Esophagus muscularis mucosa (tissue), 4 donors: ENCODE results near the gene NUP205. TPM values are rescaled to one million over a fixed set of nuclear protein-coding genes. Genes with fewer than 3 reads are reported as not detected.

ENCODE experiments used
- DNase-seq: peaks from one replicate; pipeline ENCODE4 v3.0.0-alpha.2; 2017; ENCODE audit errors: extremely low spot score
- H3K27ac ChIP-seq, 4 donors: fragments of 200-600 bp; sonication (generic); replicated peaks in 1 of 4; 1 replicate in 3 of 4; 2 replicates in 1 of 4; pipeline ENCODE4 v1.5.1; 2016 to 2019; ENCODE audit warnings: mild to moderate bottlenecking in 1 of 4
- H3K27me3 ChIP-seq, 4 donors: fragments of 200-600 bp; sonication (generic); one replicate each; pipeline versions ENCODE4 v1.5.1 to v1.6.0; 2016 to 2019
- H3K36me3 ChIP-seq, 4 donors: fragments of 200-600 bp; sonication (generic); one replicate each; pipeline ENCODE4 v1.5.1; 2016 to 2019
- H3K4me1 ChIP-seq, 4 donors: fragments of 200-600 bp; sonication (generic); one replicate each; pipeline ENCODE4 v1.5.1; 2016 to 2019
- H3K4me3 ChIP-seq, 4 donors: fragments of 200-600 bp; sonication (generic); 1 replicate in 2 of 4; 2 replicates in 2 of 4; pipeline ENCODE4 v1.5.1; 2016 to 2019; ENCODE audit warnings: mild to moderate bottlenecking in 4 of 4, moderate library complexity in 1 of 4
- H3K9me3 ChIP-seq, 4 donors: fragments of 200-600 bp; sonication (generic); 1 replicate in 3 of 4; 2 replicates in 1 of 4; pipeline ENCODE4 v1.5.1; 2016 to 2019
- EP300 ChIP-seq: sonication (generic); formaldehyde crosslinking; IDR thresholded peaks from one replicate; pipeline ENCODE4 v1.6.1; 2017; ENCODE audit warnings: antibody characterized with exemption
- POLR2A ChIP-seq: fragments of 450-650 bp; IDR thresholded peaks from one replicate; pipeline ENCODE4 v1.6.1; 2017; ENCODE audit warnings: antibody characterized with exemption, moderate library complexity, mild to moderate bottlenecking, low read depth
- POLR2AphosphoS5 ChIP-seq, 2 donors: sonication (generic); formaldehyde crosslinking; IDR thresholded peaks; one replicate each; pipeline ENCODE4 v1.6.1; 2017; ENCODE audit warnings: antibody characterized with exemption in 2 of 2
- WGBS: methylation state at CpG from one replicate; pipeline ENCODE4 v1.1.5; 2018; 5-methylcytosine and 5-hydroxymethylcytosine counted together
- intact Hi-C: fragments of 100-400 bp; cut with DNase I; formaldehyde crosslinking; loops from one replicate; pipeline ENCODE4 v1.15.1; 2023
- total RNA-seq, 4 donors: library from RNA; depleted of rRNA; stranded (reverse); fragments of >200 nt; gene quantifications; one replicate each; pipeline versions ENCODE4 v1.1.0 to v1.2.1, GENCODE V29; 2016
- TF ChIP-seq, protein P1 (sequence below), 3 experiments: fragments of 200-600 bp in 2 of 3; fragments of 450-650 bp in 1 of 3; sonication (generic) in 2 of 3; IDR thresholded peaks; one replicate each; pipeline ENCODE4 v1.5.1; 2017 to 2019; ENCODE audit warnings: antibody characterized with exemption in 3 of 3, mild to moderate bottlenecking in 2 of 3, moderate library complexity in 1 of 3

The NUP205 gene
- total RNA-seq, 4 donors from 2014 or later, result 23.3 to 39.9 (median 34.7) TPM

- intact Hi-C loops, result no loop called here
- 49% methylated on average over 4 of the region's 4 CpGs for WGBS
- DNase-seq, result no peak
Measured at GRCh38 chr7:135678612-135679575, 121.2 kb downstream of the NUP205 start.

GRCh38 chr7:135681762-135682161 is 124.0 kb downstream of the NUP205 start:
- H3K27me3 ChIP-seq, result no peaks in the 10 kb centered on the region
- peaks cover 0 to 24% (median 4%) of the 10 kb centered on the region in 4 donors for H3K36me3 ChIP-seq
- no peaks in the 10 kb centered on the region for H3K9me3 ChIP-seq
- TF ChIP-seq, protein P1, sequence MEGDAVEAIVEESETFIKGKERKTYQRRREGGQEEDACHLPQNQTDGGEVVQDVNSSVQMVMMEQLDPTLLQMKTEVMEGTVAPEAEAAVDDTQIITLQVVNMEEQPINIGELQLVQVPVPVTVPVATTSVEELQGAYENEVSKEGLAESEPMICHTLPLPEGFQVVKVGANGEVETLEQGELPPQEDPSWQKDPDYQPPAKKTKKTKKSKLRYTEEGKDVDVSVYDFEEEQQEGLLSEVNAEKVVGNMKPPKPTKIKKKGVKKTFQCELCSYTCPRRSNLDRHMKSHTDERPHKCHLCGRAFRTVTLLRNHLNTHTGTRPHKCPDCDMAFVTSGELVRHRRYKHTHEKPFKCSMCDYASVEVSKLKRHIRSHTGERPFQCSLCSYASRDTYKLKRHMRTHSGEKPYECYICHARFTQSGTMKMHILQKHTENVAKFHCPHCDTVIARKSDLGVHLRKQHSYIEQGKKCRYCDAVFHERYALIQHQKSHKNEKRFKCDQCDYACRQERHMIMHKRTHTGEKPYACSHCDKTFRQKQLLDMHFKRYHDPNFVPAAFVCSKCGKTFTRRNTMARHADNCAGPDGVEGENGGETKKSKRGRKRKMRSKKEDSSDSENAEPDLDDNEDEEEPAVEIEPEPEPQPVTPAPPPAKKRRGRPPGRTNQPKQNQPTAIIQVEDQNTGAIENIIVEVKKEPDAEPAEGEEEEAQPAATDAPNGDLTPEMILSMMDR (IDR thresholded peaks at IDR 0.05), result no peak
- TF ChIP-seq POLR2A (no peak), POLR2AphosphoS5 (IDR thresholded peaks at IDR 0.05) (no peak), EP300 (no peak)
- DNase-seq, result no peak
- peaks cover 27 to 43% (median 37%) of the 10 kb centered on the region in 4 donors for H3K4me1 ChIP-seq
- intact Hi-C loops, result no loop called here
- no peak overlapping the region for H3K4me3 ChIP-seq
- WGBS, result 70% methylated on average over 5 of the region's 5 CpGs
- no peak overlapping the region for H3K27ac ChIP-seq

More at GRCh38 chr7:135678612-135679575, 121.2 kb downstream of the NUP205 start:
- H3K27me3 ChIP-seq, result no peaks in the 10 kb centered on the region
- peak overlapping the region in 1 of 4 donors; percentile 28 for H3K27ac ChIP-seq
- H3K9me3 ChIP-seq, result no peaks in the 10 kb centered on the region
- H3K4me1 ChIP-seq, result peaks cover 22 to 40% (median 35%) of the 10 kb centered on the region in 4 donors
- H3K4me3 ChIP-seq, result no peak overlapping the region
- TF ChIP-seq POLR2AphosphoS5 (IDR thresholded peaks at IDR 0.05) (peak in 1 of 2 donors; percentile 55), POLR2A (no peak)
- peaks cover 0 to 24% (median 8%) of the 10 kb centered on the region in 4 donors for H3K36me3 ChIP-seq

- peaks cover 27 to 43% (median 37%) of the 10 kb centered on the region in 4 donors for H3K4me1 ChIP-seq
- 70% methylated on average over 3 of the region's 3 CpGs for WGBS
- DNase-seq, result no peak
- peak overlapping the region in 1 of 4 donors; percentile 12 for H3K27ac ChIP-seq
- H3K36me3 ChIP-seq, result peaks cover 0 to 24% (median 4%) of the 10 kb centered on the region in 4 donors
- H3K4me3 ChIP-seq, result no peak overlapping the region
- no peak for TF ChIP-seq POLR2A
- TF ChIP-seq, protein P1 (IDR thresholded peaks at IDR 0.05), result no peak
- no peak for TF ChIP-seq EP300
- TF ChIP-seq POLR2AphosphoS5 (IDR thresholded peaks at IDR 0.05), result no peak
- no peaks in the 10 kb centered on the region for H3K9me3 ChIP-seq
- intact Hi-C loops, result no loop called here
- no peaks in the 10 kb centered on the region for H3K27me3 ChIP-seq
Measured at GRCh38 chr7:135682191-135682590, 124.5 kb downstream of the NUP205 start.

DNA sequence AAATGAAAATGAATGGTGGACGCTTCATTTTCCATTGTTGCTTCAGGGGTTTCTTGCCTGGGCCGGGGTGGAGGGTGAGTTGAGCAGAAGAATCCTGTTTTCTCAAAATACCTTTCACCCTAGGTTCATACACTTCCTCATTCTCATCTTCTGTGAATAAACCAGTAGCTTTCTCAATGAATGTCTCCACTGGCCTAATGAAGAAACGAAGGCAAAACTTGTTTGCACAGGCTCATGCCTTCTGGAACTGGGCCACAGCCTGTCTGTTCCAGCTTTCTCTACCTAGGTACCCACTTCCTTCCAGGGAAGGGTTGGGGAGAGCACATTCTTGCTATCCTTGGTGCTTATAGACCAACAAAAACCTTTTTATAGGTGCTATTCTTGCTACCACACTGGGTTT is 125.9 kb downstream of the NUP205 start:
- Histone ChIP-seq H3K4me3 (no peak overlapping the region), H3K27ac (no peak overlapping the region), H3K9me3 (no peaks in the 10 kb centered on the region), H3K4me1 (peaks cover 21 to 32% (median 27%) of the 10 kb centered on the region in 4 donors), H3K36me3 (peaks cover 0 to 30% (median 8%) of the 10 kb centered on the region in 4 donors), H3K27me3 (no peaks in the 10 kb centered on the region)
- intact Hi-C loops, result no loop called here
- TF ChIP-seq, protein P1 (IDR thresholded peaks at IDR 0.05), result no peak
- TF ChIP-seq POLR2A, result no peak
- no peak for TF ChIP-seq POLR2AphosphoS5 (IDR thresholded peaks at IDR 0.05)
- no peak for TF ChIP-seq EP300
- WGBS, result 89% methylated on average over 3 of the region's 3 CpGs
- no peak for DNase-seq

DNA sequence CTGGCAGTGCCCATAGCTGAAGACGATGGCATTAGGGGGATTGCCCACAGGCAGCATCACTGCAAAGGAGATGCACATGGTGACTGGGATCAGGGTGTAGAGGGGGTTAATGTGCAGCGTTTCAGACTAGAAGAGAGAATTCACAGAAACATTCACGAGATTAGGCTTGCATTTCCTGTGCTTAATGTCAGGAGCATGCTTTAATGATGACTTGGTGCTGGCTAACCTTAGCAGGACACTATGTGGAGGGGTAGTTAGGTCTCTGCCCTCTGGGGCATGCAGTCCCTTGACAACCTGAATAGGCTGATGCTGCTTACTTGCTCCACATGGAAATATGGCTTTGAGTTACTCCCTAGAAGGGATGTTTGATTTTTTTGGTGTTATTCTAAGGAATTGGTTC is 126.4 kb downstream of the NUP205 start:
- Histone ChIP-seq H3K9me3 (no peaks in the 10 kb centered on the region), H3K36me3 (peaks cover 0 to 34% (median 12%) of the 10 kb centered on the region in 4 donors), H3K27me3 (no peaks in the 10 kb centered on the region), H3K4me3 (no peak overlapping the region), H3K27ac (no peak overlapping the region), H3K4me1 (peaks cover 20 to 28% (median 22%) of the 10 kb centered on the region in 4 donors)
- no peak for TF ChIP-seq POLR2AphosphoS5 (IDR thresholded peaks at IDR 0.05)
- TF ChIP-seq, protein P1 (IDR thresholded peaks at IDR 0.05), result no peak
- WGBS, result 83% methylated on average over 2 of the region's 3 CpGs
- intact Hi-C loops, result no loop called here
- no peak for DNase-seq
